ENCODE measurements around the gene TEX19.

TEX19 gene, protein sequence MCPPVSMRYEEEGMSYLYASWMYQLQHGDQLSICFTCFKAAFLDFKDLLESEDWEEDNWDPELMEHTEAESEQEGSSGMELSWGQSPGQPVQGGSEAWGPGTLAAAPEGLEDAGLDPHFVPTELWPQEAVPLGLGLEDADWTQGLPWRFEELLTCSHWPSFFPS

DNA sequence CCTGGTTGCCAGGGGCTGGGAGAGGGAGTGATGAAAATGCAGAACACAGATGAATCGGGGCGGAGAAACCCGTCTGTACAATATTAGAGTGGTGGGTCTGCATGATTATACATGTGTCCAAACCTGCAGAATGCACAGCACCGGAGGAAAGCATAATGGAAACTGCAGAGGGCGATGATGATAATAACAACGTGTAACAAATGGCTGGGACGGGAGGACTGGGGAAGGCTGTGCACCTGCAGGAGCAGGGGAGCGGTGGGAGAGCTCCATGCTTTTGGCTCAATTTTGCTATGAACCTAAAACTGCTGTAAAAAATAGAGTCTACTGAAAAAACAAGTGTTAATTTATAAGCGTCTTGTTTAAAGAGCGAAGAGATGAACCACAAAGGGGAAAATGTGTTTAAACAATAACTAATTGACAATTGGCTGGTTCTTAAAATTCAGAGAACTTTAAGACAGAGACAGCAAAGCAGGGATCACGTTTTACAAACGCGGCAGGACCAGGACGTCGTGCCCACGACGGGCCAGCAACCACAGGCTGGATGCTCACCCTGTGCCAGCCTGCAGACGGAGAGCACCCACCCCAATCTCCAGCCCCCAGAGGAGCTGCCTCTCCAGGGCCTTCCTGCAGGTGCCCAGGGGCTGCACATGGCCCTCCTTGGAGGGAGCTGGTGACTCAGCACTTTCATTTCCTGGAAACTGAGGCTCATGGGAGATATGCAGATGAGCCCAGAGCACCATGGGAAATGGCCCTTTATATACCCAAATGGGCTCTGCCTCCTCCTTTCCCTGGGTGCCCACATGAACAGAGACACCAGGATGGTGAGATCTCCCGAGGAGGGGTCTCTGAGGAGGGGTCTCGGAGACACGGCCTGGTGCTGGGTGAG is at the start of gene TEX19:
TSS of gene TEX19 (plus strand) at position 783 of the 886 bp plus-strand sequence. CDS start 2,904 bp downstream, outside the sequence.
- no peak for DNase-seq

DNA sequence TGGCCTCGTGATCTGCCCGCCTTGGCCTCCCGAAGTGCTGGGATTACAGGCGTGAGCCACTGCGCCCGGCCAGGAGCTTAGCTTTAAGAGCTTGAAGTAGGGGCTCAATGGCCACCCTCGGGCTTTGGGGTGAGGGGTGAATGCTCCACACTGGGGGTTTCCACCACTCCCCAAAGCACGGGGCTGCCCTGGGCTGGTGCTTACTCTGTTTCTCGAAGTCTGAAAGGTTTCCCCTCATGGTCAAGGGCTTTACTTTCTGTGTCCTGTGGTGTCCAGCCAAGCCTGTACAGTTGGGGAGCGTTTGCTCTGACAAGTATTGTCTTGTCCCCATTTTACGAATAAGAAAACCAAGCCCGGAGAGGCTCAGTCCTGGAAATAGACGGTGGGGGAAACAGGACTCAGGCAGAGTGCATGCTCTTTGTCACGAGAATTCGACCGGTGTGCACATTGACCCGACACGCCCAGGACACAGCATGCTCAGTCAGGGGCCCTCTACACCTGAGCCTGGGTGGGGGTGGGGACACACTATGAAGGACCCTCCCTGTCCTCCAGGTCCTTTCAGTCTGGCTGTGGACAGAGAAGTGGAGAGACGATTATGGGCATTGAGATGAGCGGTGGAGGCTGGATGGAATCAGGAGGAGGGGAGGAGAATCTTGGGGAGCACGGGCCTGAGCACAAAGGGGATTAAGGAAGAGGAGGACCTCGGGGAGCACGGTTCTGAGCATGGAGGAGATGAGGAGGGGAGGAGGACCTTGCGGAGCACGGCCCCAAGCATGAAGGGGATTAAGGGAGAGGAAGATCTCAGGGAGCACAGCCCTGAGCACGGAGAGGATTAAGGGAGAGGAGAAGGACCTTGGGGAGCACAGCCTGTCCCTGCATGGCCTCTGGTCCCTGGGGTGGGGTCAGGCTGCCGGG is 49.1 kb upstream of the TEX19 start:
- no peak for DNase-seq

DNA sequence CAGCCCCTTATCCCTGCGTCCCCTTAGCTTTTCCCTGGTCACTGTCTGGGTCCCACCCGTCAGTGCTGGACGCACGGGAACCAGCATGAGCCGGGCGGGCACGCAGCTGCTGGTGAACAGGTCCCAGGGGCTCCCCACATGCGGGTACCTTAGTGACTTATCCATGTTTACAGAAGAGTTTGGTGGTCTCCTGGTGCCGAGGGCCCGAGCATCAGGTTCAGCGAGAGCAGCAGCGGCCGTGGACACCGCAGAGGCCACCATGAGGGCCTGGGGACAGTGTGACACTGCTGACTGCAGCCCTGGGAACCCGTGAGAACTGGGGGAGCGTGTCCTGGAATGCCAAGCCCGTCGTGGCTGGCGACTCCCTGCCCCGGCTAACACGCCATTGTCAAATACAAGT is 48.2 kb upstream of the TEX19 start:
- DNase-seq: no peak

DNA sequence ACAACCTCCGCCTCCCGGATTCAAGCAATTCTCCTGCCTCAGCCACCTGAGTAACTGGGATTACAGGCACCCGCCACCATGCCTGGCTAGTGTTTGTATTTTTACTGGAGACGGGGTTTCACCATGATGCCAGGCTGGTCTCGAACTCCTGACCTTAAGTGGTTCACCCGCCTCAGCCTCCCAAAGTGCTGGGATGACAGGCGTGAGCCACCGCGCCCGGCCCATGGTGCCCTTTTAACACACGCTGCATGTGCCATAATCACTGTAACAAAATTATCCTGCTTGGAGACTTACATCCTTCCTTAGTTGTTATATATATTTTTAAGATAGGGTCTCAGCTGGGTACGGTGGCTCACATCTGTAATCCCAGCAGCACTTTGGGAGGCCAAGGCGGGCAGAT is 47.1 kb upstream of the TEX19 start:
- no peak for DNase-seq

DNA sequence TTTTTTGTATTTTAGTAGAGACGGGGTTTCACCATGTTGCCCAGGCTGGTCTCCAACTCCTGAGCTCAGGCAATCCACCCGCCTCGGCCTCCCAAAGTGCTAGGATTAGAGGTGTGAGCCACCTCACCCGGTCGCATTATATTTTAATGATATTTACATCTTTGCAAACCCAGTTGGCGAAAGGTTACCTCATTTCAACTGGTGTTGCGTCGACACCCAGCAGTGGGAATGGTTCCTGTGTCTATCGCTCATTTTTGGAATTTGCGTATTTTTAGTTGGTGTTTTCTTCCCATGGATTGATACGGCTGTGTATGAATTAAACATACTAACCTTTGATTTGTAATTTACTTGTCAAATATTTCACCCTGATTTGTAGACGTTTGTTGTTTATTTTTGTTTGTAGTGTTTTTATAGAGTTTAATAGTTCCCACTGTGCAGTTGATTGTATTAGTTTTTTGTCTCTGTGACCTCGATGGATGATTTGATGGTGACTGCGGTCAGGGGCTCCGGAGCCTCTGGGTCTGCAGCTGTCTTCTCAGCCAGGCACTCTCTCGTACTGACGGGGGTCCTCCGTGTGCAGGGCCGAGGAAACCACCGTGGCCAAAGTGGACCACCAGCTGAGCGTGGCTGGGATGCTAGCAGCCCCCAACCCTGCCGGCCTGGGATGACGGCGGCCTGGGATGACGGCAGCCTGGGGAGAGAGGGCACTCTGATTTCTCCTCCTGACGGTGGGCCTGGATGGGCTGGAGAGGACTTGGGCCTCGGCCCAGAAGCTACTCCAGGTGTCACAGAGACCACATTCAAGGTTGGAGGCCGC is 45.6 kb upstream of the TEX19 start:
- DNase-seq: no peak

DNA sequence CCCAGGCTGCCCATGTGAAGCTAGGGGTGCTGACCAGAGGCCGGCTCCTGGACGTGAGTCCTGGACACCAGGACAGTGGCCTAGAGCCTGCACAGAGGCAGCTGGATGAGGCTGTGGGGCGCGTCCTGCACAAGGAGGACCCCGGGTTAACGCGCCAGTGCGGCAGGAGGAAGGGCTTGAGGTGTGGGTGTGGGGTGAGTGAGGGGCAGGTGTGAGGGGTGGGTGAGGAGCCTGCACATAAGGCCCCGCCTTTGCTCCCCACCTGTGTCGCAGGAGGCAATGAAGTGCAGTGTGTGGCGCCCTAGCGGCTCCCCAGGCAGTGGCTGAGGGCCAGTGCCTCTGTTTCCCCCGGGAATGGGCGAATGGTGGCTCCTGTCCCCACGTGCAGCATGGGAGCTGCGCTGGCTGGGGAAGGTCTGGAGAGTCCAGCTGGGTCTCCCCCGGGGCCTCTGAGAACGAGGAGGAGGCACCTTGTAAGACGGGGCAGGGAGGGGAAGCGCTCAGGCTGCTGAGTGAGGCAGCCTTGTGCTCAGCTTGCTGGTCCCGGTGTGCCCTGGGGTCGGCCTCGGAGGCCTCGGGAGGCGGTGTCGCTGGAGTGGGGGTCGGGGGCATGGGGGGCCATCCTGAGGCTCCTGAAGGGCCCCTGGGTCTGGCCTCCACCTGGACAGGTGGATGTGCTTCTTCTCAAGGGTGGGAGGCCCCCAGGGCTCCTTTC is 44.9 kb upstream of the TEX19 start:
- no peak for DNase-seq

DNA sequence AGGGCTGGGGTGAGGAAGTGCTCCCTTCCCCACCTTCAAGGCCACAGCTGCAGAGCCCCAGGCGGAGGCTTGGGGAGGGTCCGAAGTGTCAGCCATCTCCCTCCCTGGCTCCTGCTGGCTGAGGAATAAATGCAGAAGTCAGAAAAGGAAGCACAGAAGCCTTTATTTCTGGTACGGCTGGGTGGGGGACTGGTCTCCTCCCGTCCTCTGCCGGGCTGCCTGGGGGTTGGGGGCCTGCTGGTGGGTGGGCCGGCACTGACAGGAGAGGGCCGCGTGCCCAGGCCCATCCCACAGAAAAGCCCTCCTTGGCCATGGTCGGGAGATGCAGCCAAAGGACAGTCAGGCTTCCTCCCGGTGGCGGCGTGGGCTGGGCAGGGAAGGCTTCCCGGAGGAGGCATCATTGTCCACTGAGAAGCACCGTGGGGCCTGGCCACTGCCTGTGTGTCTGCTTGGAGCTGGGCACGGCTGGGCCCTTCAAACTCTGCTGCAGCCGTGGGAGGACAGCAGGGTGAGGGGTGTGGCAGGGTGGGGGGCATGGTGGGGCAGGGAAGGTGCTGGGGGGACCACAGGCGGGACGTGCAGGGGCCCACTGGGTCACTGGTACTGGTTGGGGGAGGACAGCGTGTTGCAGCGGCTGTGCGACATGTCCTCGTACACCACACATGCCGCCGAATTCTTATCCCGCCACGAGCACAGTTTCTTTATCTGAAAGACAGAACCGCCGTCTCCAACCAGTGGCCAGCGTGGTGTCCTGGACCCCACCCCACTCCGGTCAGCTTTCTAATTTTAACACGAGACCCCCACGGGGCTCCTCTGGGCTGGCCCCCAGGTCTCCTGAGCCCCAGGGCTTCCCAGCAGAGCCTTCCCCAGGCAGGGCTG is 44.1 kb upstream of the TEX19 start:
- no peak for DNase-seq

DNA sequence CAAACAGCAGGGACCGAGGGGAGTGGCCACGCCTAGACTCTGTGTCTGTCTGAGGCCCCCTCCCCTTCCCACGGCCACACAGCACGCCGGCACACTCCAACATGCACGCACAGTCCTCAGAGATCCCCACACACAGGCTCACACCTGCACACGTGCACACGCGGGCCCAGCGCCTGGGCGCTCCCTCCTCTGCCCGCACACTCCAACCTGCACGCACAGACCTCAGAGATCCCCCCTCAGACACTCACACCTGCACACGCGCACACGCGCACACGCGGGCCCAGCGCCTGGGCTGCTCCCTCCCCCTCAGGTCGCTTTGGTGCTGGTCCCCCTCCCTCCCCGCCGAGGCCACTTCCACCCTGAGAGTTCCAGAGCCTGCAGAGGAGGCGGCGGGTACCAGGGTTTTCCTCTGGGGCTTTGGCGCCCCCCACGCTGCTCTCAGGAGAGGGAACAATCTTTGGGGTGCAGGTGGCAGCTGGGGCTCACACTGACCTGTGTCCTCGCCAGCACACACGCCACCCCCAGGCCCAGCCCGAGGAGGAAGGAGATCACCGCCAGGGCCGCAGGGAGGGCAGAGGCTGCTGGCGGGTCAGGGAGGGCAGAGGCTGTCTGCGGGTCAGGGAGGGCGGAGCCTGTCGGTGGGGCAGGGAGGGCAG is 43.2 kb upstream of the TEX19 start:
- peak; percentile 56 to 65 for DNase-seq

DNA sequence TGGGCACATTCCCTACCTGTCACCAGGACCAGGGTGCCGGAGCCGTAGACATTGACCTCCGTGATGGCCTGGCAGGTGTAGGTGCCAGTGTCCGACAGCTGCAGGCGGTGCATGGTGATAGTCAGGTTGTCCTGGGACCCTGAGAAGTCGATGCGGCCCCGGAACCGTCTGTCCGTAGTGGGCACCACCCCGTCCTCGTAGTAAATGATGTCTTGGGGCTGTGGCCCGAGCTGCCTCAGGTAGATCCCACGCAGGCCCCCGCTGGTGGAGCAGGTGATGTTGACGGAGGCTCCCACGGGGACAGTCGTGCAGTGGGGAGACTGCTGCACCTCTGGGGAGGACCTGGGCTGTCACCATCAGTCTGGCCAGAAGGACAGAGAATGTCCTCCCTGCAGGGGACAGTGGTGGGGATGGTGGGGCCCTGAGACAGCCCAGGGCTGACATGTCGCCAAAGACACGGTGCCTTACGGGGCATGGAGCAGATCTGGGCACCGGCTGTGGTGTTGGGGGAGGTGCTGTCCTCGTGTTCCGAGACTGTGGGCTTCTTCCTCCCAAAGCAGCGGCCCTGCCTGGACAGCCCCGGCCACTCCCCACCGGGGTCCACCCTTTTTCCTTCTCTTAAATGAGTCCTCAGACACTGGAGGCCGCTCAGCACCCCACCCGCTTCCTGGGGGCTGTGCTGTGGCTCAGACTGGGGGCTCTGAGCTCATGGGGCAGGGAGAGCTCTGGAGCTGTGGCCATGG is 42.2 kb upstream of the TEX19 start:
- DNase-seq: peak in 1 of 2 experiments; percentile 48

DNA sequence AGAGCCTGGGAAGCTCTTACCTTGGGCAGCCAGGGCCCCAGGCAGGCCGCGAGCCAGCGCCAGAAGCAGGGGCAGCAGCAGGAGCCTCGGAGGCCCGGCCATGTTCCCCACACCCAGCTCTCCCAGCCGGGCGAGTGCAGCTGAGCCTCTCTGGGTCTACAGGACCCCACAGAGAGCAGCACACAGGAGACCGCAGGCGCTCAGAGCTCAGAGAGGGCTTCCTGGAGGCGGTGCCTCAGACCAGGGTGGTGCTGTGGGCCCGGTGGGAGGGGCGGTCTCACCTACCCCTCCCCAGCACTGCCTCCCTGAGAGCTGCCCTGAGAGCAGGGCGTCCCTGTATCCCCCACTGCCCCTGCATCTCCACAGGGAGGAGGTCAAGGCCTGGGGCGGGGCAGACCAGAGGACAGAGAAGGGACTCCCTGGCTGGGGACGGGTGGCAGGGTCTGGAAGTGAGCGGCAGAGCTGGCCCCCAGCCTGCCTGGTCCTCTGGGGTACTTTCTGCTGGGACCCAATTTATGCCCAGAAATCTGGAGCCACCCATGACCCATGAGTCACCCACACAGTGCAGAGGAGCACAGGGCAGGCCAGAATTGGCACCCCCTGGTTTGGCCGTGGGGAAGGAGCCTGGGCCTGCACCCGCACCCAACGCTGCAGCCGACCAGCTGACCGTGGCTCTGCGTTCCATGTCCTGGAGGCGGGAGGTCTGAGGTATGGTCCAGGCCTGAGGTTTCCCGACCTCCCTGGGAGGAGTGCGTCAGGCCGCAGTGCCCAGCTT is 41.5 kb upstream of the TEX19 start, which contains the start of gene CD7:
TSS of gene CD7 (minus strand) at position 215 of the 775 bp plus-strand sequence. CDS start at position 102, 113 bp downstream.
- DNase-seq: peak; percentile 76 to 80

DNA sequence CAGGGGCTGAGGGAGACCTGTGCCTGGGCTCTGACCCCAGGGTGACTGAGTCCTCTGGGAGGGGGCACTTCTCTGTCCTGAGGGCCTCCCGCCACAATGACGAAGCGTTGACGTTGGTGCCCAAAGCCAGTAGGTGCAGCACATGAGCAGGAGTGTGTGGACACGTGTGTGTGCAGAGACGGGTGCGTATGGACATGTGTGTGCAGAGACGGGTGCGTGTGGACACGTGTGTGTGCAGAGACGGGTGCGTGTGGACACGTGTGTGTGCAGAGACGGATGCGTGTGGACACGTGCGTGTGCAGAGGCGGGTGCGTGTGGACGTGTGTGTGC is 40.9 kb upstream of the TEX19 start:
- DNase-seq: no peak

DNA sequence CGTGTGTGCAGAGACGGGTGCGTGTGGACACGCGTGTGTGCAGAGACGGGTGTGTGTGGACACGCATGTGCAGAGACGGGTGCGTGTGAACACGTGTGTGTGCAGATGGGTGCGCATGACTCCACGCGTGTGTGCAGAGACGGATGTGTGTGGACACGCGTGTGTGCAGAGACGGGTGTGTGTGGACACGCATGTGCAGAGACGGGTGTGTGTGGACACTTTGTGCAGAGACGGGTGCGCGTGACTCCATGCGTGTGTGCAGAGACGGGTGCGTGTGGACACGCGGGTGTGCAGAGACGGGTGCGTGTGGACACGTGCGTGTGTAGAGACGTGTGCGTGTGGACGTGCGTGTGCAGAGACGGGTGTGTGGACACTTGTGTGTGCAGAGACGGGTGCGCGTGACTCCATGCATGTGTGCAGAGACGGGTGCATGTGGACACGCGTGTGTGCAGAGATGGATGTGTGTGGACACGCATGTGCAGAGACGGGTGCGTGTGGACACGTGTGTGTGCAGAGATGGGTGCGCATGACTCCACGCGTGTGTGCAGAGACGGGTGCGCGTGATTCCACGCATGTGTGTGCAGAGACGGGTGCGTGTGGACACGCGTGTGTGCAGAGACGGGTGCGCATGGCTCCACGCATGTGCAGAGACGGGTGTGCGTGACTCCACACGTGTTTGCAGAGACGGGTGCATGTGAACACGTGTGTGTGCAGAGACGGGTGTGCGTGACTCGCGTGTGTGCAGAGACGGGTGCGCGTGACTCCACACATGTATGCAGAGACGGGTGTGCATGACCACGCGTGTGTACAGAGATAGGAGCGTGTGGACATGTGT is 40.1 kb upstream of the TEX19 start:
- DNase-seq: no peak

DNA sequence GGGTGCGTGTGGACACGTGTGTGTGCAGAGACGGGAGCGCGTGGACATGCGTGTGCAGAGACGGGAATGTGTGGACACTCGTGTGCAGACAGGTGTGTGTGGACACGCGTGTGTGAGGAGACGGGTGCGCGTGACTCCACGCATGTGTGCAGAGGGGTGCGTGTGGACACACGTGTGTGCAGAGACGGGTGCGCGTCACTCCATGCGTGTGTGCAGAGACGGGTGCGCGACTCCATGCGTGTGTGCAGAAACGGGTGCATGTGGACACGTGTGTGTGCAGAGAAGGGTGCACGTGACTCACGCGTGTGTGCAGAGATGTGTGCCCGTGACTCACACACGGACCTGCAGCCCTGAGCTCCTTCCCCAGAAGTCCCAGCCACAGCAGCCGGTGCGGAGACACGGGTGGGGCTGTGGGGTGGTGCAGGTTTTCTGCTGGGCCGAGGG is 39.4 kb upstream of the TEX19 start:
- no peak for DNase-seq

DNA sequence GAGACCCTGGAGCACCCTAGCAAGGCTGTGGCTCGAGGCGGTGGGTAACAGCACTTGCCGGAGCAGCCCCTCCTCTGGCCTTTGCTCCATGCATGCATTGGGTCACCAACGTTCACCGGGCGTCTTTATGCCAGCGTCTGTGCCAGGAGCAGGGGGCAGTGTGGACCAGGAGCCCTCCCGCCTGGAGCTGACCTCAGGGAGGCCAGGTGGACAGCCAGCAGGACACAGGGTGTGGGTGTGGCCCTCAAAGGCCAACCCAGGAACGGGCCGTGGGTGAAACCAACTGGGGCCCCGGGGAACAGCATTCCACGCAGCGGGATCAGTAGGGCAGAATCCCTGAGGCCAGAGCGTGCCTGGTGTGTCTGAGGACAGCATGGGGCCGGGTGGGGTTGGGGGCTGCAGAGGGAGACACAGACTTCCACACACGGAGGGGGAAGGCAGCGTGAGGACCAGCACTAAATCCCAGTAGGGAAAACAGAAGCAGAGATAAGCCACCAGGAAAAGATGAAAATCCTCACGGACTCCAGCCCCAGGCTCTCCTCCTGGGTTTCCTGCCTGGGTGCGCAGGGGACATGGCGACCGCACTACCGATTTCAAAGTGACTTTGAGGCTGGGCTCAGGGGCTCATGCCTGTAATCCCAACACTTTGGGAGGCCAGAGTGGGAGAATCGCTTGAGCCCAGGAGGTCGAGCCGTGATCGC is 38.8 kb upstream of the TEX19 start:
- DNase-seq: no peak

DNA sequence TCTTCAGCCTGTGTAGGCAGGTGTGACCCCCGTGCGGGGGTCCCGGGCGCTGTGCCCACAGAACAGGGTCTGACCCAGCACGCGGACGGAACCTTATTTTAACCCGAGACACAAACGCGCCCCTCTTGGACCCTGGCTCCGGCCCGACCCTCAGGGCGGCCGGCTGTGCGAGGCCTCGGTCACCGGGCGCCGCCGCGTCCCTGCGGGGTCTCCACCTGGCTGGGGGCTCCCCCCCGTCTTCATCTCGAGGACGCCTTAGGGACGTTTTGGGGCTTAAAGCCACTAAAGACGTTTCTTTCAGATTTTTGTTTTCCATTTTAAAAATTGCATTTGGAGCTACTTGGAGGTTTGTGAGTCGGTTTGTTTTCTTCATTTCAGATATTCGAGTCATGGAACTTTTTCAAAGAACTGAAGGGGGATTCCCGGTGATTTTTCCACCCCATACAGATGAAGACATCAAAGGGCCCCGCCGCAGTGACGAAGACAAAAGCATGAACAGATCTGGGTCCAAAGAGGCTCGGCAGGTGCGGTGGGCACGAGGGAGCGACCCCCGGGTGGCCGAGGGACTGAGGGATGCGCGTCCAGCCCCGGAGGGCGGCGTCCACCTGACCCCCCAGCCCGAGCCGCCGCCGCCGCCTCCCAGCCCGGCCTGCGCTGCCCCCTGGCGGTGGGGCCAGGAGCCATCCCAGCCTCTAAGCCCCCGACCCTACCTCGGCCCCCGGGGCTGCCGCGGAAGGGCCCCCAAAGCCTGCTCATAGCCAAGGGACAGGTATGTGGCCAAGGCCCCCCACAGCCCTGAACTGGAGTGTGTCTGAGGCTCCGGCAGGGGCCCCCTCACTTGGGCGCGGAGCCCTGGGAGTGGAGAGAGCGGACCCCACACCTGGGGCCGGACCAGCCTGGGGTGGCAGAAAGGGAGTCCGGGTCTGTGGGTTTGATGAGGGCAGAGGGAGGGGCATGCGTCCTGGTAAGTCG is 37.8 kb upstream of the TEX19 start:
- peak; percentile 76 to 84 for DNase-seq
